Measurements from ENCODE around the gene S100A8.

GRCh38 chr1:153395136-153395685, 4.3 kb upstream of the S100A8 start:
- no peak for TF ChIP-seq EZH2 (IDR thresholded peaks at IDR 0.05; ENCODE audit: low read length)
- TF ChIP-seq, protein P1, sequence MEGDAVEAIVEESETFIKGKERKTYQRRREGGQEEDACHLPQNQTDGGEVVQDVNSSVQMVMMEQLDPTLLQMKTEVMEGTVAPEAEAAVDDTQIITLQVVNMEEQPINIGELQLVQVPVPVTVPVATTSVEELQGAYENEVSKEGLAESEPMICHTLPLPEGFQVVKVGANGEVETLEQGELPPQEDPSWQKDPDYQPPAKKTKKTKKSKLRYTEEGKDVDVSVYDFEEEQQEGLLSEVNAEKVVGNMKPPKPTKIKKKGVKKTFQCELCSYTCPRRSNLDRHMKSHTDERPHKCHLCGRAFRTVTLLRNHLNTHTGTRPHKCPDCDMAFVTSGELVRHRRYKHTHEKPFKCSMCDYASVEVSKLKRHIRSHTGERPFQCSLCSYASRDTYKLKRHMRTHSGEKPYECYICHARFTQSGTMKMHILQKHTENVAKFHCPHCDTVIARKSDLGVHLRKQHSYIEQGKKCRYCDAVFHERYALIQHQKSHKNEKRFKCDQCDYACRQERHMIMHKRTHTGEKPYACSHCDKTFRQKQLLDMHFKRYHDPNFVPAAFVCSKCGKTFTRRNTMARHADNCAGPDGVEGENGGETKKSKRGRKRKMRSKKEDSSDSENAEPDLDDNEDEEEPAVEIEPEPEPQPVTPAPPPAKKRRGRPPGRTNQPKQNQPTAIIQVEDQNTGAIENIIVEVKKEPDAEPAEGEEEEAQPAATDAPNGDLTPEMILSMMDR (optimal IDR thresholded peaks at IDR 0.05 in 1 of 3, IDR thresholded peaks at IDR 0.05 in 1 of 3, conservative IDR thresholded peaks at IDR 0.05 in 1 of 3; ENCODE audit: extremely low read depth in 1 of 3, insufficient read depth in 2 of 3, low read length in 3 of 3) = no peak

Data from keratinocyte (primary cell).